HL-60 (cell line): ENCODE results near the gene ANKRD18A.

ENCODE experiments used
- CTCF ChIP-seq: IDR thresholded peaks from one replicate; pipeline ENCODE4 v1.5.1; 2011; ENCODE audit warnings: low read length, control low read depth, inconsistent platforms; ENCODE audit not compliant: insufficient read depth
- GABPA ChIP-seq: IDR thresholded peaks from 2 replicates; pipeline ENCODE4 v1.6.1; 2012; ENCODE audit warnings: low read depth
- POLR2AphosphoS5 ChIP-seq: IDR thresholded peaks from 2 replicates; pipeline ENCODE4 v1.6.1; 2012; ENCODE audit warnings: low read depth
- SPI1 ChIP-seq: IDR thresholded peaks from 2 replicates; pipeline ENCODE4 v1.6.1; 2012; ENCODE audit warnings: low read depth, mild to moderate bottlenecking, borderline replicate concordance

- no peak for TF ChIP-seq POLR2AphosphoS5
- no peak for TF ChIP-seq CTCF
- no peak for TF ChIP-seq SPI1
- no peak for TF ChIP-seq GABPA
These were observed 22.8 kb upstream of the ANKRD18A start for GRCh38 chr9:38642951-38643814.
